Caco-2 (cell line): ENCODE results near the gene MRC2. TPM values are rescaled to one million over a fixed set of nuclear protein-coding genes. Genes with fewer than 3 reads are reported as not detected.
"Not testable (repeated sequence)": the region's sequence is repeated elsewhere in the genome, so short reads cannot be mapped to it uniquely, and the experiment has no call there.

Source experiments
- BruUV-seq: library from RNA; stranded (reverse); fragments of 400-500 nt; replicated peaks from 2 replicates; lab custom pipeline; 2021; lab: Mats Ljungman, UMichigan
- CTCF ChIA-PET: fragments of 300-600 bp; sonication (Branson Sonifier 250); formaldehyde crosslinking; loops from one replicate; lab custom pipeline; 2022; ENCODE audit warnings: antibody characterized with exemption; lab: Charles Lee
- POLR2A ChIA-PET: fragments of 300-600 bp; sonication (Branson Sonifier 250); formaldehyde crosslinking; loops from one replicate; lab custom pipeline; 2022; ENCODE audit warnings: antibody characterized with exemption; lab: Charles Lee
- DNase-seq, 2 experiments: peaks; one replicate each; pipeline versions ENCODE4 v3.0.0 to v3.0.0-alpha.2; 2020 to 2022
- H3K27me3 ChIP-seq: replicated peaks from 2 replicates; pipeline ENCODE4 v1.6.0; 2011; ENCODE audit warnings: low read length; ENCODE audit not compliant: control insufficient read depth, insufficient read depth
- H3K36me3 ChIP-seq: 2 replicates; pipeline ENCODE4 v1.5.1; 2011; ENCODE audit warnings: low read length; ENCODE audit not compliant: control insufficient read depth, insufficient read depth
- H3K4me1 ChIP-seq: fragments of 250-450 bp; sonication (Bioruptor Pico); 2 replicates; pipeline ENCODE4 v1.5.1; 2020; ENCODE audit warnings: mild to moderate bottlenecking
- H3K4me3 ChIP-seq: 2 replicates; pipeline ENCODE4 v1.5.1; 2011; ENCODE audit warnings: low read depth, mild to moderate bottlenecking, control low read depth, low read length
- H3K9me3 ChIP-seq: fragments of 250-450 bp; sonication (Bioruptor Pico); 2 replicates; pipeline ENCODE4 v1.5.1; 2020; ENCODE audit warnings: mild to moderate bottlenecking, moderate library complexity
- H3K27ac Mint-ChIP-seq: one replicate; pipeline ENCODE4 v1.8.0; 2022; ENCODE audit warnings: mixed read lengths; ENCODE audit not compliant: unreplicated experiment
- H3K27me3 Mint-ChIP-seq: one replicate; pipeline ENCODE4 v1.8.0; 2022; ENCODE audit warnings: mixed read lengths; ENCODE audit not compliant: insufficient read depth, unreplicated experiment
- H3K36me3 Mint-ChIP-seq: one replicate; pipeline ENCODE4 v1.8.0; 2022; ENCODE audit warnings: mild to moderate bottlenecking, mixed read lengths; ENCODE audit not compliant: insufficient read depth, unreplicated experiment
- H3K4me1 Mint-ChIP-seq: one replicate; pipeline ENCODE4 v1.8.0; 2022; ENCODE audit warnings: low read depth, mixed read lengths; ENCODE audit not compliant: unreplicated experiment
- H3K4me3 Mint-ChIP-seq: one replicate; pipeline ENCODE4 v1.8.0; 2022; ENCODE audit warnings: mild to moderate bottlenecking, moderate library complexity, mixed read lengths; ENCODE audit not compliant: unreplicated experiment
- H3K9me3 Mint-ChIP-seq: one replicate; pipeline ENCODE4 v1.8.0; 2022; ENCODE audit warnings: mixed read lengths; ENCODE audit not compliant: unreplicated experiment
- intact Hi-C: fragments of 100-400 bp; cut with micrococcal nuclease; formaldehyde crosslinking; loops from one replicate; pipeline ENCODE4 v1.10.0; 2022; ENCODE audit not compliant: unreplicated experiment
- total RNA-seq: library from RNA; stranded (reverse); gene quantifications from 2 replicates; pipeline ENCODE4 v1.2.3, GENCODE V29; 2022
- TF ChIP-seq, protein P1 (sequence below), 2 experiments: fragments of 200-600 bp in 1 of 2; IDR thresholded peaks; 1 replicate in 1 of 2; 2 replicates in 1 of 2; pipeline versions ENCODE4 v1.5.1 to v1.8.0; 2011 to 2022; ENCODE audit warnings: antibody characterized with exemption in 1 of 2, control low read depth in 1 of 2, inconsistent platforms in 1 of 2, low read depth in 1 of 2, low read length in 1 of 2, mild to moderate bottlenecking in 1 of 2, moderate library complexity in 1 of 2; ENCODE audit not compliant: insufficient read depth in 1 of 2, severe bottlenecking in 1 of 2, unreplicated experiment in 1 of 2

The MRC2 gene
- total RNA-seq, 1 experiment from 2014 or later: 7.0 TPM

DNA sequence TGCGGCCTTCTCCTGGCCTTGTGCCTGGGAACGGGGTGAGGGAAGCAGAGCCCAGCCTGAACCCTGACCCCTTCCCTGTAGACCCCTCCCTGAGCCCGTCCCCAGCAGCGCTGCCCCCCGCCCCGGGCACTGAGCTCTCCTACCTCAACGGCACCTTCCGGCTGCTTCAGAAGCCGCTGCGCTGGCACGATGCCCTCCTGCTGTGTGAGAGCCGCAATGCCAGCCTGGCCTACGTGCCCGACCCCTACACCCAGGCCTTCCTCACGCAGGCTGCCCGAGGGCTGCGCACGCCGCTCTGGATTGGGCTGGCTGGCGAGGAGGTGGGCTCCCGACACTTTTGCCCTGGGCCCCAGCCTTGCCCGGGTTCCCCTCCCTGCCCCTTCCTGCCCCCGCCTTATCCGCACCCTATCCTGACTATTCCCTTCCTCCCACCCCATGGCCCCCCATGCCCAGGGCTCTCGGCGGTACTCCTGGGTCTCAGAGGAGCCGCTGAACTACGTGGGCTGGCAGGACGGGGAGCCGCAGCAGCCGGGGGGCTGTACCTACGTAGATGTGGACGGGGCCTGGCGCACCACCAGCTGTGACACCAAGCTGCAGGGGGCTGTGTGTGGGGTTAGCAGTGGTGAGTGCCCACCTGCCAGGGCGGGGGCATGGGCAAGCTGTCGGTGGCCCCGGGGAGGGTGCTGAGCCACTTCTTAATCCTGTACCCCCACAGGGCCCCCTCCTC, 62.1 kb downstream of the MRC2 start:
- Mint-ChIP-seq H3K27me3 (no peaks in the 10 kb centered on the region), H3K36me3 (no peaks in the 10 kb centered on the region), H3K4me1 (no peaks in the 10 kb centered on the region), H3K27ac (no peak overlapping the region), H3K4me3 (no peak overlapping the region), H3K9me3 (no peaks in the 10 kb centered on the region)
- Histone ChIP-seq H3K4me3 (no peak overlapping the region), H3K4me1 (no peaks in the 10 kb centered on the region), H3K27me3 (no peaks in the 10 kb centered on the region), H3K9me3 (0 out of 2 replicates have a peak, but pooled peaks cover 3% of the 10 kb centered on the region), H3K36me3 (no peaks in the 10 kb centered on the region)
- no peak for DNase-seq
- ChIA-PET CTCF (no interaction called here), POLR2A (no interaction called here)
- intact Hi-C loops: no loop called here
- TF ChIP-seq, protein P1, sequence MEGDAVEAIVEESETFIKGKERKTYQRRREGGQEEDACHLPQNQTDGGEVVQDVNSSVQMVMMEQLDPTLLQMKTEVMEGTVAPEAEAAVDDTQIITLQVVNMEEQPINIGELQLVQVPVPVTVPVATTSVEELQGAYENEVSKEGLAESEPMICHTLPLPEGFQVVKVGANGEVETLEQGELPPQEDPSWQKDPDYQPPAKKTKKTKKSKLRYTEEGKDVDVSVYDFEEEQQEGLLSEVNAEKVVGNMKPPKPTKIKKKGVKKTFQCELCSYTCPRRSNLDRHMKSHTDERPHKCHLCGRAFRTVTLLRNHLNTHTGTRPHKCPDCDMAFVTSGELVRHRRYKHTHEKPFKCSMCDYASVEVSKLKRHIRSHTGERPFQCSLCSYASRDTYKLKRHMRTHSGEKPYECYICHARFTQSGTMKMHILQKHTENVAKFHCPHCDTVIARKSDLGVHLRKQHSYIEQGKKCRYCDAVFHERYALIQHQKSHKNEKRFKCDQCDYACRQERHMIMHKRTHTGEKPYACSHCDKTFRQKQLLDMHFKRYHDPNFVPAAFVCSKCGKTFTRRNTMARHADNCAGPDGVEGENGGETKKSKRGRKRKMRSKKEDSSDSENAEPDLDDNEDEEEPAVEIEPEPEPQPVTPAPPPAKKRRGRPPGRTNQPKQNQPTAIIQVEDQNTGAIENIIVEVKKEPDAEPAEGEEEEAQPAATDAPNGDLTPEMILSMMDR (IDR thresholded peaks at IDR 0.05; ENCODE audit: insufficient read depth in 1 of 2, low read depth in 1 of 2, low read length in 1 of 2, severe bottlenecking in 1 of 2, unreplicated experiment in 1 of 2): no peak
- BruUV-seq: no TSS peak

DNA sequence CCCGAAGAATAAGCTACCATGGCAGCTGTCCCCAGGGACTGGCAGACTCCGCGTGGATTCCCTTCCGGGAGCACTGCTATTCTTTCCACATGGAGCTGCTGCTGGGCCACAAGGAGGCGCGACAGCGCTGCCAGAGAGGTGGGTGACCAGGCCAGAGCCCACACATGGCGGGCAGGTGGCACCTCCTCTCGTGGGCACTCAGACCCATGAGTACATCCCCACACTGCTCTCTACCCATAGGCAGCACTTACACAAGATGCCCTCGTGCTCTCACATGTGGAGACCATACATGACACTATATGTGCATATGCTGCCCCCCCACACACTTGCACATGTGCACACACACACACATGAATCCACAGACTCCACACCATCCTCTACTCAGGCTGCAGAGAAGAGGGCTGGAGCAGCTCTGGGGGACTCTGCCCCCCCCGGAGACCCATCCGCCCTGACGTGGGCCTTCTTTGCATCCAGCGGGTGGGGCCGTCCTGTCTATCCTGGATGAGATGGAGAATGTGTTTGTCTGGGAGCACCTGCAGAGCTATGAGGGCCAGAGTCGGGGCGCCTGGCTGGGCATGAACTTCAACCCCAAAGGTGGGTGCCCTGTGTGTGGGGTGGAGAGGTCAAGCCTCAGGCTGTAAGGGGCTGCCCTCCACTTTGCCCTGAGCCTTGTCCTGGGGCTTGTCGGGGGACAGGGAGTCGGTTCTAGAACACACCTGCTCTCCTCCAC, 62.9 kb downstream of the MRC2 start:
- Histone ChIP-seq H3K4me1 (no peaks in the 10 kb centered on the region), H3K9me3 (0 out of 2 replicates have a peak, but pooled peaks cover 3% of the 10 kb centered on the region), H3K36me3 (no peaks in the 10 kb centered on the region), H3K27me3 (no peaks in the 10 kb centered on the region), H3K4me3 (no peak overlapping the region)
- POLR2A ChIA-PET: no interaction called here
- Mint-ChIP-seq H3K27me3 (no peaks in the 10 kb centered on the region), H3K4me3 (no peak overlapping the region), H3K4me1 (no peaks in the 10 kb centered on the region), H3K27ac (no peak overlapping the region), H3K9me3 (no peaks in the 10 kb centered on the region), H3K36me3 (no peaks in the 10 kb centered on the region)
- TF ChIP-seq, protein P1 (IDR thresholded peaks at IDR 0.05; ENCODE audit: insufficient read depth in 1 of 2, low read depth in 1 of 2, low read length in 1 of 2, severe bottlenecking in 1 of 2, unreplicated experiment in 1 of 2): no peak
- no peak for DNase-seq
- no TSS peak for BruUV-seq
- CTCF ChIA-PET: no interaction called here
- intact Hi-C loops: no loop called here

DNA sequence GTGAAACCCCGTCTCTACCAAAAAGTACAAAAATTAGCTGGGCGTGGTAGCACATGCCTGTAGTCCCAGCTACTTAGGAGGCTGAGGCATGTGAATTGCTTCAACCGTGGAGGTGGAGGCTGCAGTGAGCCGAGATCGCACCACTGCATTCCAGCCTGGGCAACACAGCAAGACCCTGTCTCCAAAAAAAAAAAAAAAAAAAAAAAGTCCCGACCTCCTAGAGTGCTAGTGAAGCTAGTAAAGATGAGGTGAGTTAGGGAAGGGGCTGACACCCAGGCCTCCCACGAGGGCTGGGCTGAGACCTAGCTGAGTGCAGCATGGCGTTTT, 64.1 kb downstream of the MRC2 start:
- POLR2A ChIA-PET, DNase-seq: not testable (repeated sequence)

More for the DNA sequence above, 64.1 kb downstream of the MRC2 start:
- H3K27me3 Mint-ChIP-seq, H3K9me3 Mint-ChIP-seq, BruUV-seq, H3K4me1 Mint-ChIP-seq, H3K4me3 ChIP-seq, H3K4me3 Mint-ChIP-seq, H3K27me3 ChIP-seq, H3K36me3 ChIP-seq, H3K9me3 ChIP-seq, H3K36me3 Mint-ChIP-seq, intact Hi-C loops, H3K4me1 ChIP-seq, H3K27ac Mint-ChIP-seq: not testable (repeated sequence)
- CTCF ChIA-PET: interaction anchor here (0.7 kb wide), 2 partner anchors 15 to 49 kb away, joined by 3 to 4 read pairs; no protein-coding TSS in a partner anchor
